Ishikawa (cell line): Measurements from ENCODE around the gene PCNX3.

ENCODE experiments used
- CEBPB ChIP-seq: IDR thresholded peaks from 2 replicates; pipeline ENCODE4 v1.6.1; 2012
- CREB1 ChIP-seq: IDR thresholded peaks from 2 replicates; pipeline ENCODE4 v1.6.1; 2012; ENCODE audit warnings: low read depth
- EGR1 ChIP-seq: IDR thresholded peaks from 2 replicates; pipeline ENCODE4 v1.6.1; 2012
- EP300 ChIP-seq: IDR thresholded peaks from 2 replicates; pipeline ENCODE4 v1.6.1; 2012; ENCODE audit warnings: borderline replicate concordance
- FOXM1 ChIP-seq: IDR thresholded peaks from 2 replicates; pipeline ENCODE4 v1.6.1; 2012; ENCODE audit warnings: low read depth, borderline replicate concordance
- MAX ChIP-seq: IDR thresholded peaks from 2 replicates; pipeline ENCODE4 v1.6.1; 2012
- NFIC ChIP-seq: IDR thresholded peaks from 2 replicates; pipeline ENCODE4 v1.6.1; 2012
- RAD21 ChIP-seq: IDR thresholded peaks from 2 replicates; pipeline ENCODE4 v1.6.1; 2012; ENCODE audit warnings: low read depth
- REST ChIP-seq: IDR thresholded peaks from 2 replicates; pipeline ENCODE4 v1.6.1; 2012; ENCODE audit warnings: low read depth, mild to moderate bottlenecking
- TAF1 ChIP-seq: IDR thresholded peaks from 2 replicates; pipeline ENCODE4 v1.6.1; 2012; ENCODE audit warnings: low read depth, mild to moderate bottlenecking
- TCF12 ChIP-seq: IDR thresholded peaks from 2 replicates; pipeline ENCODE4 v1.6.1; 2012; ENCODE audit warnings: low read depth
- TEAD4 ChIP-seq: IDR thresholded peaks from 2 replicates; pipeline ENCODE4 v1.6.1; 2012
- USF1 ChIP-seq: IDR thresholded peaks from 2 replicates; pipeline ENCODE4 v1.6.1; 2012
- YY1 ChIP-seq: IDR thresholded peaks from 2 replicates; pipeline ENCODE4 v1.6.1; 2012; ENCODE audit warnings: low read depth
- ZBTB7A ChIP-seq: IDR thresholded peaks from 2 replicates; pipeline ENCODE4 v1.6.1; 2012; ENCODE audit warnings: low read depth

Gene PCNX3

GRCh38 chr11:65578667-65579066 lies 36.9 kb upstream of the PCNX3 start:
- TF ChIP-seq TCF12 (no peak), CEBPB (no peak), FOXM1 (no peak), REST (no peak), CREB1 (no peak), EGR1 (no peak), YY1 (no peak), ZBTB7A (no peak), MAX (no peak), EP300 (no peak), USF1 (no peak), RAD21 (no peak)

- TF ChIP-seq TAF1: no peak
- no peak for TF ChIP-seq MAX
- no peak for TF ChIP-seq ZBTB7A
Observed at GRCh38 chr11:65579291-65579690, 36.3 kb upstream of the PCNX3 start.

- TF ChIP-seq EP300 (no peak), TCF12 (no peak), USF1 (no peak), MAX (no peak), FOXM1 (no peak), YY1 (no peak), TEAD4 (no peak), TAF1 (no peak), EGR1 (no peak), RAD21 (no peak)
Observed at GRCh38 chr11:65580031-65580692, 35.4 kb upstream of the PCNX3 start.

- TF ChIP-seq RAD21 (no peak), REST (no peak), TAF1 (no peak), CEBPB (no peak), MAX (no peak), EP300 (no peak), ZBTB7A (no peak), YY1 (no peak)
Observed at GRCh38 chr11:65580756-65581155, 34.8 kb upstream of the PCNX3 start.

- TF ChIP-seq TAF1 (no peak), CREB1 (no peak), FOXM1 (no peak), USF1 (no peak), ZBTB7A (no peak), NFIC (no peak), REST (no peak), EGR1 (no peak), RAD21 (no peak), MAX (no peak), TEAD4 (no peak), EP300 (no peak), TCF12 (no peak), YY1 (no peak), CEBPB (no peak)
Observed at GRCh38 chr11:65581928-65582327, 33.6 kb upstream of the PCNX3 start.
